ENCODE results near the gene AJM1.

Gene AJM1

GRCh38 chr9:136807281-136808074 lies 34.8 kb upstream of the AJM1 start, which contains the start of gene RABL6:
Gene RABL6, plus strand, starts transcription at chr9:136807948. Its CDS starts 249 bp downstream, at chr9:136808197.
- DNase-seq: peak; percentile 35
- H3K27me3 ChIP-seq (replicated peaks): no peaks in the 10 kb centered on the region
- H3K4me3 ChIP-seq (ENCODE audit: low read depth, low read length): peak within 1 kb of the TSS; percentile 81
- H3K27ac ChIP-seq: peak within 1 kb of the TSS; percentile 11
- no peak for TF ChIP-seq CTCF (IDR thresholded peaks at IDR 0.05; ENCODE audit: low read depth, low read length, missing control alignments)
- in situ Hi-C loops (cut with HindIII; ENCODE audit: low pct_ligation_motif_present, low sequenced_read_pairs): loop anchor here (25.0 kb wide), 1 partner anchor 230 kb away; the partner anchor contains the start of genes ABCA2, FUT7 and NPDC1
- H3K36me3 ChIP-seq (replicated peaks): no peaks in the 10 kb centered on the region

GRCh38 chr9:136808075-136808805 lies 34.0 kb upstream of the AJM1 start:
- Histone ChIP-seq H3K4me3 (ENCODE audit: low read depth, low read length) (peak overlapping the region; percentile 81), H3K36me3 (replicated peaks) (no peaks in the 10 kb centered on the region), H3K27me3 (replicated peaks) (no peaks in the 10 kb centered on the region), H3K27ac (peak overlapping the region; percentile 11)
- no peak for DNase-seq
- TF ChIP-seq CTCF (IDR thresholded peaks at IDR 0.05; ENCODE audit: low read depth, low read length, missing control alignments): no peak
- in situ Hi-C loops (cut with HindIII; ENCODE audit: low pct_ligation_motif_present, low sequenced_read_pairs): loop anchor here (25.0 kb wide), 1 partner anchor 229 kb away; the partner anchor contains the start of genes ABCA2, FUT7 and NPDC1

DNA sequence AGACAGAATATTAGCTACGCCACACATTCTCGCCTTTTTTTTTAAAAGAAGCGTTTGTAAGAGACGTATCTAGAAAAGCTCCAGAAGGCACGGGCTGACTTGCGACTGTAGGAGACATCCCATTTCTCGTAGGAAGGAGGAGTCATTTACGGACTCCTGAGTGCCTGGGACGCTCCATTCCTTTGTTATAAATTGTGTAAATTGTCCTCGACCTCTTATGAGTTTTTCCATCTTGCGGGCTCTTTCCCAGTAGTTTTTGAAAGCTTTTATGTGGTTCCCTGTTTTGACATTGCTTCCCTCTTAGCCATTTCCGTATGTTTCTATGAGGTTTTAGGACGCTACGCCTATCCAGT lies 33.5 kb upstream of the AJM1 start:
- no peak for TF ChIP-seq CTCF (IDR thresholded peaks at IDR 0.05; ENCODE audit: low read depth, low read length, missing control alignments)
- Histone ChIP-seq H3K4me3 (ENCODE audit: low read depth, low read length) (peak overlapping the region; percentile 81), H3K27me3 (replicated peaks) (no peaks in the 10 kb centered on the region), H3K36me3 (replicated peaks) (no peaks in the 10 kb centered on the region), H3K27ac (peak overlapping the region; percentile 11)
- DNase-seq: no peak
- in situ Hi-C loops (cut with HindIII; ENCODE audit: low pct_ligation_motif_present, low sequenced_read_pairs): loop anchor here (25.0 kb wide), 1 partner anchor 229 kb away; the partner anchor contains the start of genes ABCA2, FUT7 and NPDC1

DNA sequence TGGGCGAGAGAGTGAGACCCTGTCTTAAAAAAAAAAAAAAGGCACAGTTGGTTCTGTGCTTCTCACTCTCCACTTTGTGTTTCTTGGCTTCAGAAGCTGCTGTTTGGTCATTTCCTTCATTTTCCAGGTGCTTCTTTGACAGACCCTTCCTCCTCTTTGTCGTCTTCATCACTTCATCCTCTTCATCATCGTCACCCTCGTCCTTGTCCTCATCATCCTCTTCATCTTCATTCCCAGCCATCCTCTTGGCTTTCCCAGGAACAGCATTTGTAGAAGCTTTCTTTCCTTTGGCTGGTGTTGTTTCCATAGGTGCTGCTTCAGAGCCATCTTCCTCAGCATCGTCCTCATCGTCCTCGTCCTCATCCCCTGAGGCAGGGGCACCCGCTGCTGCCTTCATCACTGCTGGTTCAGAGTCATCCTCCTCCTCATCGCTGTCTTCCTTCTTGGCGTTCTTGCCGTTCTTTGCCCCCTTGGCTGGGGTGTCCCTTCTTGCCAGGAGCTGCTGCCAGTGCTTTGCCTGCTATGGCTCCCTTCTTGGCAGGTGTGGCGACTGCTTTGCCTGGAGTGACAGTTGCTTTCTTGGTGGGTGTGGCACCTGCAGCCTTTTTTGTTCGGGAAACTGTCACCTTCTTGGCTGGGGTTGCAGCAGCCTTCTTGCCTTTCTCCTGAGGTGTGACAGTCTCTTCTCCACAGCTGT lies 27.4 kb upstream of the AJM1 start:
- Histone ChIP-seq H3K36me3 (replicated peaks) (peaks cover 5% of the 10 kb centered on the region), H3K4me3 (ENCODE audit: low read depth, low read length) (no peak overlapping the region), H3K27ac (no peak overlapping the region), H3K27me3 (replicated peaks) (no peaks in the 10 kb centered on the region)
- TF ChIP-seq CTCF (IDR thresholded peaks at IDR 0.05; ENCODE audit: low read depth, low read length, missing control alignments): no peak
- in situ Hi-C loops (cut with HindIII; ENCODE audit: low pct_ligation_motif_present, low sequenced_read_pairs): loop anchor here (25.0 kb wide), 1 partner anchor 222 kb away; the partner anchor contains the start of genes ABCA2, FUT7 and NPDC1
- no peak for DNase-seq

- no peak for TF ChIP-seq CTCF (IDR thresholded peaks at IDR 0.05; ENCODE audit: low read depth, low read length, missing control alignments)
- DNase-seq: no peak
- in situ Hi-C loops (cut with HindIII; ENCODE audit: low pct_ligation_motif_present, low sequenced_read_pairs): loop anchor here (25.0 kb wide), 1 partner anchor 222 kb away; the partner anchor contains the start of genes ABCA2, FUT7 and NPDC1
Observed at GRCh38 chr9:136815422-136815782, 26.9 kb upstream of the AJM1 start.

More at GRCh38 chr9:136815422-136815782, 26.9 kb upstream of the AJM1 start:
- no peaks in the 10 kb centered on the region for H3K27me3 ChIP-seq (replicated peaks)
- no peak overlapping the region for H3K27ac ChIP-seq
- peaks cover 5% of the 10 kb centered on the region for H3K36me3 ChIP-seq (replicated peaks)
- H3K4me3 ChIP-seq (ENCODE audit: low read depth, low read length): no peak overlapping the region
